Neural progenitor cell (in vitro differentiated cells): ENCODE data around the gene LIPC. TPM values are rescaled to one million over a fixed set of nuclear protein-coding genes. Genes with fewer than 3 reads are reported as not detected.

Experiments used
- DNase-seq: peaks from one replicate; pipeline ENCODE4 v3.0.0-alpha.2; 2016; ENCODE audit warnings: low spot score
- H2AFZ ChIP-seq: fragments of 200-600 bp; sonication (generic); replicated peaks from 2 replicates; pipeline ENCODE4 v1.6.1; 2016; ENCODE audit warnings: antibody characterized with exemption
- H3F3A ChIP-seq: fragments of 200-600 bp; sonication (generic); 2 replicates; pipeline ENCODE4 v1.6.1; 2016; ENCODE audit warnings: antibody characterized with exemption, low read depth
- H3K27ac ChIP-seq: fragments of 200-600 bp; sonication (generic); 2 replicates; pipeline ENCODE4 v1.5.1; 2016; ENCODE audit warnings: mild to moderate bottlenecking
- H3K27me3 ChIP-seq: fragments of 200-600 bp; sonication (generic); 2 replicates; pipeline ENCODE4 v1.6.1; 2016; ENCODE audit warnings: mild to moderate bottlenecking, moderate library complexity
- H3K36me3 ChIP-seq: fragments of 200-600 bp; sonication (generic); 2 replicates; pipeline ENCODE4 v1.5.1; 2016
- H3K4me1 ChIP-seq: fragments of 200-600 bp; sonication (generic); 2 replicates; pipeline ENCODE4 v1.6.1; 2016; ENCODE audit warnings: mixed run types
- H3K4me2 ChIP-seq: fragments of 200-600 bp; sonication (generic); 2 replicates; pipeline ENCODE4 v1.6.1; 2016
- H3K4me3 ChIP-seq: fragments of 200-600 bp; sonication (generic); 2 replicates; pipeline ENCODE4 v1.5.1; 2016
- H3K79me2 ChIP-seq: fragments of 200-600 bp; sonication (generic); 2 replicates; pipeline ENCODE4 v1.6.1; 2016; ENCODE audit warnings: low read depth
- H3K9ac ChIP-seq: fragments of 200-600 bp; sonication (generic); 2 replicates; pipeline ENCODE4 v1.6.1; 2016
- H3K9me3 ChIP-seq: fragments of 200-600 bp; sonication (generic); 2 replicates; pipeline ENCODE4 v1.5.1; 2016; ENCODE audit warnings: low read depth
- H4K20me1 ChIP-seq: fragments of 200-600 bp; sonication (generic); 2 replicates; pipeline ENCODE4 v1.6.1; 2016; ENCODE audit warnings: low read depth
- H3K27ac Mint-ChIP-seq: 3 replicates; pipeline ENCODE4 v1.8.0; 2021; ENCODE audit warnings: mixed read lengths
- H3K27me3 Mint-ChIP-seq: 2 replicates; pipeline ENCODE4 v1.8.0; 2022; ENCODE audit warnings: low read depth, mild to moderate bottlenecking, inconsistent platforms, moderate library complexity, mixed read lengths; ENCODE audit not compliant: insufficient read depth
- H3K36me3 Mint-ChIP-seq: 3 replicates; pipeline ENCODE4 v1.8.0; 2021; ENCODE audit warnings: mixed read lengths
- H3K4me1 Mint-ChIP-seq: 3 replicates; pipeline ENCODE4 v1.8.0; 2021; ENCODE audit warnings: mixed read lengths
- H3K4me3 Mint-ChIP-seq: 3 replicates; pipeline ENCODE4 v1.8.0; 2021; ENCODE audit warnings: mild to moderate bottlenecking, moderate library complexity, mixed read lengths
- H3K9me3 Mint-ChIP-seq: 3 replicates; pipeline ENCODE4 v1.8.0; 2020; ENCODE audit warnings: mixed read lengths
- EZH2 ChIP-seq: fragments of 200-600 bp; sonication (generic); IDR thresholded peaks from 2 replicates; pipeline ENCODE4 v1.6.1; 2017; ENCODE audit warnings: antibody characterized with exemption, mild to moderate bottlenecking, moderate library complexity
- EZH2phosphoT487 ChIP-seq: fragments of 200-600 bp; sonication (generic); IDR thresholded peaks from 2 replicates; pipeline ENCODE4 v1.6.1; 2017; ENCODE audit warnings: antibody characterized with exemption
- total RNA-seq: library from RNA; depleted of rRNA; stranded (reverse); fragments of >200 nt; gene quantifications from 2 replicates; pipeline ENCODE4 v1.2.3, GENCODE V29; 2015; ENCODE audit warnings: low replicate concordance
- TF ChIP-seq, protein P1 (sequence below): fragments of 200-600 bp; sonication (generic); IDR thresholded peaks from 2 replicates; pipeline ENCODE4 v1.5.1; 2017; ENCODE audit warnings: antibody characterized with exemption, mild to moderate bottlenecking

LIPC gene
- total RNA-seq, 1 donor from 2014 or later = not detected

DNA sequence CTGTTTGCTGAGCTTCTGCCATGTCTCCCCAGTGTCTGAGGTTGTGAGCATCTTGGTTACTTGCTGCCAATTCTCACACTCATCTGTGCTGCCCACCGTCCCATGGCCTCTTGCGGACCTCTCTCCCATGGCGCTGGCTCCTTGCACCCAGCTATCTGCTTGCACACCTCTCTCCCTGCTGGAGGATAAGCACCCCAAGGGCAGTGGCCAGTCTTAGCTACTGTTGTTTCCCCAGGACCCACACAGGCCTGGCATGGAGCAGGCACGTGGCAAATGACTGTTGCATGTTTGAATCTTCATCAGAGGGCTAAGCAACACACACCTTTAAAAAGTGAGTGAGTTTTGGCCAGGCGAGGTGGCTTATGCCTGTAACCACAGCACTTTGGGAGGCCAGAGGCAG, 14.7 kb downstream of the LIPC start:
- H3K4me3 Mint-ChIP-seq = no peak overlapping the region
- H3K36me3 Mint-ChIP-seq = no peaks in the 10 kb centered on the region
- H3K9me3 Mint-ChIP-seq = no peaks in the 10 kb centered on the region
- TF ChIP-seq EZH2 (no peak), EZH2phosphoT487 (no peak)
- TF ChIP-seq, protein P1, sequence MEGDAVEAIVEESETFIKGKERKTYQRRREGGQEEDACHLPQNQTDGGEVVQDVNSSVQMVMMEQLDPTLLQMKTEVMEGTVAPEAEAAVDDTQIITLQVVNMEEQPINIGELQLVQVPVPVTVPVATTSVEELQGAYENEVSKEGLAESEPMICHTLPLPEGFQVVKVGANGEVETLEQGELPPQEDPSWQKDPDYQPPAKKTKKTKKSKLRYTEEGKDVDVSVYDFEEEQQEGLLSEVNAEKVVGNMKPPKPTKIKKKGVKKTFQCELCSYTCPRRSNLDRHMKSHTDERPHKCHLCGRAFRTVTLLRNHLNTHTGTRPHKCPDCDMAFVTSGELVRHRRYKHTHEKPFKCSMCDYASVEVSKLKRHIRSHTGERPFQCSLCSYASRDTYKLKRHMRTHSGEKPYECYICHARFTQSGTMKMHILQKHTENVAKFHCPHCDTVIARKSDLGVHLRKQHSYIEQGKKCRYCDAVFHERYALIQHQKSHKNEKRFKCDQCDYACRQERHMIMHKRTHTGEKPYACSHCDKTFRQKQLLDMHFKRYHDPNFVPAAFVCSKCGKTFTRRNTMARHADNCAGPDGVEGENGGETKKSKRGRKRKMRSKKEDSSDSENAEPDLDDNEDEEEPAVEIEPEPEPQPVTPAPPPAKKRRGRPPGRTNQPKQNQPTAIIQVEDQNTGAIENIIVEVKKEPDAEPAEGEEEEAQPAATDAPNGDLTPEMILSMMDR = no peak
- H3K4me3 ChIP-seq = no peak overlapping the region
- no peak overlapping the region for H3K9ac ChIP-seq
- H2AFZ ChIP-seq = no peak overlapping the region
- no peak for DNase-seq
- H4K20me1 ChIP-seq = no peaks in the 10 kb centered on the region
- H3K4me1 Mint-ChIP-seq = peaks cover 20% of the 10 kb centered on the region
- no peak overlapping the region for H3K4me2 ChIP-seq
- no peaks in the 10 kb centered on the region for H3F3A ChIP-seq
- no peaks in the 10 kb centered on the region for H3K79me2 ChIP-seq
- H3K27me3 ChIP-seq = no peaks in the 10 kb centered on the region
- no peaks in the 10 kb centered on the region for H3K36me3 ChIP-seq
- H3K27me3 Mint-ChIP-seq = peaks cover 4% of the 10 kb centered on the region
- no peaks in the 10 kb centered on the region for H3K4me1 ChIP-seq
- H3K27ac Mint-ChIP-seq = no peak overlapping the region
- H3K9me3 ChIP-seq = no peaks in the 10 kb centered on the region
- H3K27ac ChIP-seq = no peak overlapping the region

- H3K4me3 ChIP-seq = no peak overlapping the region
- no peak overlapping the region for H3K9ac ChIP-seq
- no peak overlapping the region for H3K4me2 ChIP-seq
- H4K20me1 ChIP-seq = no peaks in the 10 kb centered on the region
- H3K27ac Mint-ChIP-seq = no peak overlapping the region
- no peaks in the 10 kb centered on the region for H3K4me1 ChIP-seq
- peaks cover 4% of the 10 kb centered on the region for H3K27me3 Mint-ChIP-seq
- H3K4me1 Mint-ChIP-seq = peaks cover 15% of the 10 kb centered on the region
- no peaks in the 10 kb centered on the region for H3K9me3 Mint-ChIP-seq
- no peaks in the 10 kb centered on the region for H3K36me3 Mint-ChIP-seq
- peak overlapping the region; percentile 7 for H2AFZ ChIP-seq
- TF ChIP-seq, protein P1 = no peak
- no peak for TF ChIP-seq EZH2
- H3K4me3 Mint-ChIP-seq = no peak overlapping the region
- no peak for DNase-seq
- no peak overlapping the region for H3K27ac ChIP-seq
- H3K9me3 ChIP-seq = no peaks in the 10 kb centered on the region
- no peaks in the 10 kb centered on the region for H3K79me2 ChIP-seq
- H3F3A ChIP-seq = no peaks in the 10 kb centered on the region
- H3K36me3 ChIP-seq = no peaks in the 10 kb centered on the region
- H3K27me3 ChIP-seq = no peaks in the 10 kb centered on the region
These were observed 15.7 kb downstream of the LIPC start for GRCh38 chr15:58447271-58448010.

GRCh38 chr15:58448331-58448730, 16.5 kb downstream of the LIPC start:
- Histone ChIP-seq H3K9me3 (no peaks in the 10 kb centered on the region), H3K4me1 (no peaks in the 10 kb centered on the region), H3K4me3 (no peak overlapping the region), H4K20me1 (no peaks in the 10 kb centered on the region), H3K9ac (no peak overlapping the region), H3K36me3 (no peaks in the 10 kb centered on the region), H3K27ac (no peak overlapping the region), H3K27me3 (no peaks in the 10 kb centered on the region), H3K79me2 (no peaks in the 10 kb centered on the region), H3F3A (no peaks in the 10 kb centered on the region), H3K4me2 (no peak overlapping the region), H2AFZ (peak overlapping the region; percentile 7)
- DNase-seq = no peak
- no peak for TF ChIP-seq EZH2phosphoT487
- Mint-ChIP-seq H3K27ac (no peak overlapping the region), H3K36me3 (no peaks in the 10 kb centered on the region), H3K4me1 (peaks cover 15% of the 10 kb centered on the region), H3K27me3 (peaks cover 6% of the 10 kb centered on the region), H3K9me3 (no peaks in the 10 kb centered on the region), H3K4me3 (no peak overlapping the region)

- Mint-ChIP-seq H3K27me3 (peaks cover 3% of the 10 kb centered on the region), H3K4me1 (peaks cover 10% of the 10 kb centered on the region), H3K36me3 (no peaks in the 10 kb centered on the region), H3K4me3 (no peak overlapping the region), H3K27ac (peak overlapping the region; percentile 48), H3K9me3 (no peaks in the 10 kb centered on the region)
- no peaks in the 10 kb centered on the region for H3K9me3 ChIP-seq
- peak overlapping the region; percentile 6 for H2AFZ ChIP-seq
- H4K20me1 ChIP-seq = no peaks in the 10 kb centered on the region
- H3K36me3 ChIP-seq = no peaks in the 10 kb centered on the region
- TF ChIP-seq EZH2 = no peak
- no peak for TF ChIP-seq EZH2phosphoT487
- TF ChIP-seq, protein P1 = no peak
- H3K4me3 ChIP-seq = no peak overlapping the region
- H3K4me2 ChIP-seq = no peak overlapping the region
- no peak overlapping the region for H3K9ac ChIP-seq
- H3K27me3 ChIP-seq = no peaks in the 10 kb centered on the region
- no peak for DNase-seq
- no peak overlapping the region for H3K27ac ChIP-seq
- H3K79me2 ChIP-seq = no peaks in the 10 kb centered on the region
- H3K4me1 ChIP-seq = no peaks in the 10 kb centered on the region
- H3F3A ChIP-seq = no peaks in the 10 kb centered on the region
These were observed 17.1 kb downstream of the LIPC start for GRCh38 chr15:58448906-58449305.
